UCSD-AML1 (cell line): ENCODE measurements around the gene RHBDL3.
"Not testable (repeated sequence)": the region's sequence is repeated elsewhere in the genome, so short reads cannot be mapped to it uniquely, and the experiment has no call there.

Experiments
- DNase-seq: peaks from one replicate; lab custom pipeline; 2025; ENCODE audit not compliant: unreplicated experiment; lab: John Stamatoyannopoulos, UW

The RHBDL3 gene

GRCh38 chr17:32323046-32323445 lies 57.4 kb downstream of the RHBDL3 start:
- DNase-seq: no peak

DNA sequence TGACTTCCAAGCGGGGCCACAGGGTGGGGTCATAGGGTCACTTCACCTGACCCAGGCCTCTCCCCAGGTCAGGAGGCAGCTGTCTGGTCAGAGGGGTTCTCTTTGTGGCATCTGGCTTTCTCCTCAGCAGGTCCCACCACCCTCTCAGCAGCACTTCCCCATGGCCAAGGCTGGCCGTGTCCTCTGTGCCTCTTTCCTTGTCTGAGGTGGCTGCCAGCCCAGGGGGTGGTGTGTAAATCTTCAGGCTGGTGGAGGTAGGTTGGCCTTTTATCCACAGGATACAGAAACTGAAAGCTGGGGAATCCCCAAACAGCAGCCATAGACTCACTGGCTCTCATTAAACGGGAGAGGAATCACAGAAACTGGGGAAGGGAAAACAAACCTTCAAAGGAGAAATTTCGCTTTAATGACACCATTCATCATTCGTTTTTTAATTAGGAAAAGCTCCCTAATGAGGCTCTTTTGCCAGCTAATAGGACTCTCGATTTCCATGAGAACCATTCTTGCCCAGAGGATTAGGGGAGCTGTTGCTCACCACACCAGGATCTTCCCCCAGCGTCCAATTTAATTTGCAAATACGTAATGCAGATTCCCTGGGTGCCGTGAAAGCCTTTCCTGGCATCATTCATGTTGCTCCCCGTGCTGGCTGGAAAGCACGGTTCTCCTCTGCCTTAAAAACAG lies 58.3 kb downstream of the RHBDL3 start:
- peak; percentile 34 for DNase-seq

DNA sequence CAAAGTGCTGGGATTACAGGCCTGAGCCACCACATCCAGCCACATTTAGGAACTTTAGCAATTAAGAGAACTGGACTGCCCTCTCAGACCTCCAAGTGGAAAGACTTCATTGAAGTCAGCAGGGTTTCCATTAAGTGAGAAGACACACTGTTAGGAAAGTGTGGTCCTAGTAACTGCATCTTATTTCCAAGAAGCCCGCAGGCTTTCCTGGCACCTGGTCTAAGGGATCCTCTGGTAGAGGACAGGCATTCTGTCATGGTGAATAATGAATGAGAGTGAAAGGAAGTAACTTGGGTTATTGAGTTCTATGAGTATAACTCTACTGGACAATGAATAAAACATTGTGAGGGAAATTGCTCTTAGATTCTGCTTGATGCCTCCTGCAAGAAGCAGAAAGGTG lies 62.3 kb downstream of the RHBDL3 start:
- no peak for DNase-seq

GRCh38 chr17:32330147-32330546 lies 64.5 kb downstream of the RHBDL3 start:
- no peak for DNase-seq

DNA sequence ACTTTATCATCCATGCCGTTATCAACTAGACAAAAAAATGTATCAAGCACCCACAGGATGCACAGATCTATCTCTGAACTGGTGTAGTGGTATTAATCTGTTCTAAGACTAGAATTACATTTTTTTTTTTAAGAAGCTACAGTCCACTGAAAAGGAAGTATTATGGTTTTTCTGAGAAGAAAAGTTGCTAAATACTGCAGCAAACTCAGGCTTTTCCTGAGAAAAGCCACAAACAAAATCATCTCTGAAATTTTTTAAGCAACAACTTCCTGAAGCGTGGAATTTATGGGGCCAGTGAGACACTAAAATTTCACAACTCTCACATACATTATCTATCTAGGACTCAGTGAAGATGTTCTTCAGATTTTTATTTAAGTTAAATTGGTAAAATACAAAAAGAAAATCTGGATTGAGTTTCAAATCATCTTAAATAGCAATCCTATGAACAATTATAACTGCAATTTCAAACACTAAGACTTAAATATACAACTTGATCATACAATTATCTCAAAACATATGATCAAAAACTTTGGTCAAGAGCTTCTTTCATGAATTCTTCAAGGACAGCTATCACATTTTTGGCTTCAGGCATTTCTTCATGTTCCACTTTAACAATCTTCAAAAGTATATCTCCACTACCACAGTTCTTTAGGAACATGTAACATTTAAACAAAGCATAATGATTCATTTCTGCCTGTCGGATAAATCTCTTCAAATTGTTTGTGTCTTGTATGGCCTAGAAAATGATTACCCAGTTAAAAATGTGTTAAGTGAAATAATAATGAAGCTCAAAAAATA lies 65.8 kb downstream of the RHBDL3 start:
- no peak for DNase-seq

- DNase-seq: no peak
These were observed 67.6 kb downstream of the RHBDL3 start for GRCh38 chr17:32333187-32333586.

DNA sequence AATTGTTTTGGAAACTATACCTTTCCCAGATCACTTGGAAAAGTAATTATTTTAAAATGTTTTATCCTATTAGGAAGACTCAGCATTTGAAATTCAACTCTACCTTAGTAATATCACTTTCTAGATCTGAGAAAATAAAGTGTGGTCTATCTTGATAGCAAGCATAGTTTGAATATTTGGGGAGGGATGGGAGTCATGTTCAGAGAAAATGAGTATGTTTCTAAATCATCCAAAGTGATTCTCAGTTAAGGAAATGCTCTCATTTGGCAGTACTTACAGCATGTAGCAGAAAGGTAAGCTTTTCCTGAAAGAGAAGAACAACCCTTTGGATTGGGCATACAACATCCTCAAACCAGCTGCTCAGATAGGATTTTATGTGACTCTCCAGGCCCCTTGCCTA lies 69.4 kb downstream of the RHBDL3 start:
- DNase-seq: no peak

GRCh38 chr17:32335687-32336086 lies 70.1 kb downstream of the RHBDL3 start:
- DNase-seq: no peak

DNA sequence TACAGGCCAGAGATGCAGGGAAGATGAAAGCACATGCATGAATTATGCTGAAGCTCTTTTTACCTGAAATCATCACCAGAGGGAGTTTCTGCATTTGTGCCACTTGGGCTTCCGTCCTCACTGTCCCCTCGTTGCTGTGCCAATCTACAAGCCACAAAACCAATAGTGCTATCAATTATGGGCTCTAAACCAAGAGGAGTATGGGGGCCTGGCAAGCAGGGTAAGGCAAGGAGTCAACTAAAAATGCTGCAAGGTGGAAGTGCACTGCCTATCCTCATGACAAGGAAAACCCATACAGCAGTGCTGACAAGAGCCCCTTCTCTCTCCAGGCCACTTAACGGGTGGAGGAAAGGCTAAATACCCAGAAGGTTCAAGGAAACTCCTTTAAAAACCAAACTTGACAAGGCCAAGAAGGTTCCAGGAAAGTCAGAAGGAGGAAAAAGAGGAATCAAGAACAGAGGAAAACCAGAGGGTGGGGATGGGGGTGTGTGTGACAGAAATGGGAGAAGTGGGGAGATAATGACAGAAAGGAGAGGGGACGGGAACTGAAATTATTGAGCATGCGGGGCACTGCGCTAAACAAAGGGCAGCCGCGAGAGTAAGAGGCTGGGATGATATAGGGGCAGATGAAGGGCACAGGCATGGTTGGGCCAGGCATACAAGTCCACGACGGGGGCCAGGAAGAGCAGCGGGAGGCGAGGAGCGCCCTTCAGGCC lies 75.7 kb downstream of the RHBDL3 start:
- DNase-seq: peak; percentile 29

DNA sequence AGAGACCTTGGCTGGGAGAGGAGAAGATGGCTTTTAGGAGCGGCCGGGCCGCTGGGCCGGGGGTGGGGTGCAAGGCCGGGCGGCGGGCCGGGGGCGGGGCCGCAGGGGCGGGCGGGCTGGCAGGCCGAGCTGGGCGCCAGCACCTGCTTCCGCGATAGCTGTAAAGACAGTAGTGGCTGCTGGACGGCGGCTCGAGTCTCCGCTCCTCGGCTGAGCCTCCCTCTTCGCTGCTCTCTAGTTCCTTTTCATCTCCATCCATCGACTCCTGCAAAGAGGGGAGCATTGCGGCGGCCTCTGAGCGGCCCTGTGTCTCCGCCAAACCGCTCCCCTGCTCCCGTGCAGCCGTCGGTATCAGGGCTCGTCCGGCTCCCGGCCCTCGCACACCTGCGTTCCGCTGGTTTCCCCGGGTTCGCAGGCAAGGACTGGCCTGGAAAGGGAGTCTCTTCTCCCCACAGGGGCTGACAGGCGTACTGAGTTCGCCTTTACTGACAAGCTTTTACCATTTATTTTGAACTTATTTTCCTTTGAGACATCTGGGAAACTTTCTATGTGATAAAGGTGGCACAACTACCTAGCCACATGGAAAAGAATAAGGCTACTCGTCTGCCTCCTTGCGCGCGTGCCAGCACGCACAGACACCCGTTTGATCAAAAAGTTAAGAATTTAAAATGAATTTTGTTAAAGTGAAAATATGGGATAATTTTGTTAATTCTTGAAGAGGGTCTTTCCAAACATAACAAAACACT lies 76.4 kb downstream of the RHBDL3 start, which contains the start of gene C17orf75:
C17orf75 (minus strand) TSS at position 317 of the 746 bp plus-strand sequence; CDS start at position 283, 34 bp downstream.
- peak; percentile 80 for DNase-seq

DNA sequence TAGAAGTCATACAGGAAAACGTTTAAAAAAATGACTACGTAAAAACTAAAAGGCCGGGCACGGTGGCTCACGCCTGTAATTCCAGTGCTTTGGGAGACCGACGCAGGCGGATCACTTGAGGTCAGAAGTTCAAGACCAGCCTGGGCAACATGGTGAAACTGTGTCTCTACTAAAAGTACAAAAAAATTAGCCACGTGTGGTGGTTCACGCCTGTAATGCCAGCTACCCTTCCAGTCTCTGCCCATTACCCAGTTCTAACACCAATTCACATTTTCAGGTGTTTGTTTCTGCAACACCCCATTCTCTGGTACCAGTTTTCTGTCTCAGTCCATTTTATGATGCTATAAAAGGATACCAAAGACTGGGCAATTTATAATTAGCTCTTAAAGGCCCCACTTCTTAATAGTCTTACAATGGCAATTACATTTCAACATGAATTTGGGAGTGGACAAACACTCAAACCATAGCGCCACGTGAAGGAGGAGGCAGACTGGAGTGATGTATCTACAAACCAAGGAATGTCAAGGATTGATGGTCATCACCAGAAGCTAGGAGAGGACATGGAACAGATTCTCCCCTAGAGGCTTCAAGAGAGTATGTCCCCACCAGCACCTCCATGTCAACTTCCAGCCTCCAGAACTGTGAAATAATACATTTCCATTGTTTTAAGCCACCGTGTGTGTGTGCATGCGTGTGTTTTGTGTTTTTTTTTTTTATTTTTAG lies 77.1 kb downstream of the RHBDL3 start:
- no peak for DNase-seq

DNA sequence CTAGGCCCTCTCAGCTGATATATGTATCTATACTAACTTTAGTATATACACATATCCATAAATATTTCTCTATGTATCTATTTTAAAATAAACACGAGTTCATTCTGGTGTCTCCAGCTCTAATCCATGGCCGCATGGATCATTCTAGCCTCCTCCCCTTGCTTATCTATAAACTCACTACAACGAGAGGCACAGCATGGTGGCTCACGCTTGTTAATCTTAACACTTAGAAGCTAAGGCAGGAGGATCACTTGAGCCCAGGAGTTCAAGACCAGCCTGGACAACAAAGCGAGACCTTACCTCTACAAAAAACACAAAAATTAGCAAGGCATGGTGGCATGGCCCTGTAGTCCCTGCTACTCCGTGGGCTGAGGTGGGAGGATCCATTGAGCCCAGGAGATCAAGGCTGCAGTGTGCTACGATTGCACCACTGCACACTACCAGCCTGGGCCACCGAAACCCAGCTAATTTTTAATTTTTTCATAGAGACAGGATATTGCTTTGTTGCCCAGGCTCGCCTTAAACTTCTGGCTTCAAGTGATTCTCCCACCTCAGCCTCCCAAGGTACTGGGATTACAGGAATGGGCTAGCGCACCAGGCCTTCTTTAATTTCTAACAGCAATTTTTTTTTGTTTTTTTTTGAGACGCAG lies 80.4 kb downstream of the RHBDL3 start:
- DNase-seq: no peak

- no peak for DNase-seq
These were observed 82.8 kb downstream of the RHBDL3 start for GRCh38 chr17:32348483-32348800.

GRCh38 chr17:32349503-32349853 lies 83.8 kb downstream of the RHBDL3 start:
- DNase-seq: no peak

DNA sequence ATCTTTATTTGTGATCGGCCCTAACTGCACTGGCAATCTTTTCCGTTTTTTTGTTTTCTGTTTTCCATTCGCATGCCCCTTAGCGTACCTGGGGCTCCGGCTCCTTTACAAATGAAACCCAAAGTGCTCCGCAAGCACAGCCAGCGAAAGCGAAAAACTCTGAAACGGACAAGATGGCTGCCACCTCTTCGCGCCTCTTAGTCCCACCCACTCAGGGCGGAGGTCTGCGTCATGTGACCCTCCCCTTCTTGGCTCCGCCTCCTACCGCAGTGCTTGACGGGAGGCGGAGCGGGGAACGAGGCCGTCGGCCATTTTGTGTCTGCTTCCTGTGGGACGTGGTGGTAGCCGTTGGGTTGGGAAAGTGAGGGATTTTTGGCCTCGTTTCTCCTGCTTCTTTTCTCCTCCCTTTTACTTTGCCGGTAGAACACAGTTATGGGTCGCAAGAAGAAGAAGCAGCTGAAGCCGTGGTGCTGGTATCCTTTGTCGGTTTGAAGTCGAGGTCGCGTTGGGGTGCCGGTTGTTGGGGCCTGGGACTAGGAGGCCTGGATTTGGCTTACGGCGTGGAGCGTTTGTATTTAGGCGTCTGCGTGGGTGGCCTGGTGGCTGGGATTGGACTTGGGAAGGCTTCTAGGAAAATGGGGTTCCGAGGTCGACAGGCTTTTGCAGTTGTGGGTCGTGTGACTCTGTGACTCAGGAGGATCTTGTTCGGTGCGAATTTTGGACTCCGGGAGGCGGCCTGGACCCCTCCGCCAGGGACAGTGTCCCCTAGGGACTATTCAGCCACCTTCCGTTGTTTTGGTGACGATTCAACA lies 84.4 kb downstream of the RHBDL3 start, which contains the start of gene ZNF207:
ZNF207 (plus strand) TSS at position 304 of the 812 bp plus-strand sequence; CDS start at position 433, 129 bp downstream.
- peak; percentile 95 for DNase-seq

DNA sequence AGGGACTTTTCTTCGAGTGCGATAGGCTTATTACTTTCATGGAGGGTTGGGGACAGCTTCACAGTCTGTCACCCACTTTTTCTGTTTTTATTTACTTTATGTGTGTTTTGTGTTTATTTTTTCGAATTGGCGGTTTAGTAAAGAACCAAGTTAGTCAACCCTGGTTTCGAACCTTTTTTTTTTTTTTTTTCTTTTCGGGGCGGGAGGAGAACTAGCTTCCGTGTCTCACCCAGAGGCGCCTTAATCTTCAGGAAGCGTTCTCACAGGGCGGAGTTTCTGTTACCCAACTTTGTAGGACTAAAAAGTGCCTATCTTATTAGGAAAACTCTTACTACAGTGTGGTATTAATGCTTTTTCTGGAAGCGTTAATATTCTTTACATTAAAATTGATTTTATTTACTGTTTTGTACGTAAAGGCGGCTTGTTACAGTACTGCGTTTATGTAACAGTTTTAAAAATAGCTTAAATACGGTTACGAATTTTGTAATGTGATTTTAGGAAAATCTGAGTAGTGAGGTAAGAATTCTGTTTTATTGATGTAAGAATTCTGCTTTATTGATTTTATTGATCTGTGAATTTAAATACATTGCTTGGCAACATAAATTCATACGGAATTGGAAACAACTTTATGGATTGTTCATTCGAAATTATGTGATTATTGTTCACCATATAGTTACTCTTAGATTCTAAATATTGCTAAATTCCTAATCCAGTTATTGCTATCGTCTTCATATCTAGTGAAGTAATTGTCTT lies 85.2 kb downstream of the RHBDL3 start:
- DNase-seq: no peak

DNA sequence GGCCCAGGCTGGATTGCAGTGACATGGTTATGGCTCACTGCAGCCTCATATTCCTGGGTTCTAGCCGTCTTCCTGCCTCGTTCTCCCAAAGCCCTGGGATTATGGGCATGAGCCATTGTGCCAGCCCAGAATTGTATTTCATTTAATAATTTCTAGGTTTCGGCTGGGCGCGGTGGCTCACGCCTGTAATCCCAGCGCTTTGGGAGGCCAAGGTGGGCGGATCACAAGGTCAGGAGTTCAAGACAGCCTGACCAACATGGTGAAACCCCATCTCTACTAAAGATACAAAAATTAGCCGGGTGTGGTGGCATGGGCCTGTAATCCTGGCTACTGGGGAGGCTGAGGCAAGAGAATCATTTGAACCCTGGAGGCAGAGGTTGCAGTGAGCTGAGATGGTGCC lies 87.1 kb downstream of the RHBDL3 start:
- not testable (repeated sequence) for DNase-seq

- DNase-seq: no peak
These were observed 90.2 kb downstream of the RHBDL3 start for GRCh38 chr17:32355649-32356377.
